ENCODE data around the gene SRSF5.

DNA sequence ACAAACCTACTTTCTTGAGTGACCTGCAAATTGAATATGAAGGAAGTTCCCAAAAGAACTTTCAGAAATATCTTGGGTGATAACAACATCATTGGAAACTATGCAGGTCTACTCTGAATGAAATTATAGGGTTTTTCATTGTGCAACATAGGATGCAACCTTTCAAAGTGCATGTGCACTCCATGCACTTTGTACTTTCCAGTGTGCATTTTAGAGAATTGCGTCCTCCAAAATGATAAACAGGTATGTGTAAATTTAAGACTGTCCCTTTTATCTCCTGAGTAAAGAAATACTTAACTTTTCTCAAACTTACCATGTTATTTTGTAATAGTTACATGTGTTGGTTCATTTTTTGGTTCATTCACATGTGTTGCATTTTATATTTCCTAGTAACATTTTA, 13.2 kb downstream of the SRSF5 start:
- TF ChIP-seq POLR2AphosphoS5 (IDR thresholded peaks at IDR 0.05; ENCODE audit: low read depth, low read length) (no peak), TAF1 (IDR thresholded peaks at IDR 0.05; ENCODE audit: borderline replicate concordance, insufficient read depth, low read length) (no peak)
- TF ChIP-seq, protein P1, sequence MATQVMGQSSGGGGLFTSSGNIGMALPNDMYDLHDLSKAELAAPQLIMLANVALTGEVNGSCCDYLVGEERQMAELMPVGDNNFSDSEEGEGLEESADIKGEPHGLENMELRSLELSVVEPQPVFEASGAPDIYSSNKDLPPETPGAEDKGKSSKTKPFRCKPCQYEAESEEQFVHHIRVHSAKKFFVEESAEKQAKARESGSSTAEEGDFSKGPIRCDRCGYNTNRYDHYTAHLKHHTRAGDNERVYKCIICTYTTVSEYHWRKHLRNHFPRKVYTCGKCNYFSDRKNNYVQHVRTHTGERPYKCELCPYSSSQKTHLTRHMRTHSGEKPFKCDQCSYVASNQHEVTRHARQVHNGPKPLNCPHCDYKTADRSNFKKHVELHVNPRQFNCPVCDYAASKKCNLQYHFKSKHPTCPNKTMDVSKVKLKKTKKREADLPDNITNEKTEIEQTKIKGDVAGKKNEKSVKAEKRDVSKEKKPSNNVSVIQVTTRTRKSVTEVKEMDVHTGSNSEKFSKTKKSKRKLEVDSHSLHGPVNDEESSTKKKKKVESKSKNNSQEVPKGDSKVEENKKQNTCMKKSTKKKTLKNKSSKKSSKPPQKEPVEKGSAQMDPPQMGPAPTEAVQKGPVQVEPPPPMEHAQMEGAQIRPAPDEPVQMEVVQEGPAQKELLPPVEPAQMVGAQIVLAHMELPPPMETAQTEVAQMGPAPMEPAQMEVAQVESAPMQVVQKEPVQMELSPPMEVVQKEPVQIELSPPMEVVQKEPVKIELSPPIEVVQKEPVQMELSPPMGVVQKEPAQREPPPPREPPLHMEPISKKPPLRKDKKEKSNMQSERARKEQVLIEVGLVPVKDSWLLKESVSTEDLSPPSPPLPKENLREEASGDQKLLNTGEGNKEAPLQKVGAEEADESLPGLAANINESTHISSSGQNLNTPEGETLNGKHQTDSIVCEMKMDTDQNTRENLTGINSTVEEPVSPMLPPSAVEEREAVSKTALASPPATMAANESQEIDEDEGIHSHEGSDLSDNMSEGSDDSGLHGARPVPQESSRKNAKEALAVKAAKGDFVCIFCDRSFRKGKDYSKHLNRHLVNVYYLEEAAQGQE (IDR thresholded peaks at IDR 0.05; ENCODE audit: insufficient read depth in 1 of 2, low read depth in 2 of 2, low read length in 2 of 2) = no peak

All from PFSK-1 (cell line).